ENCODE data around the gene PCP4.
"Not testable (repeated sequence)": the region's sequence is repeated elsewhere in the genome, so short reads cannot be mapped to it uniquely, and the experiment has no call there.

Gene PCP4

DNA sequence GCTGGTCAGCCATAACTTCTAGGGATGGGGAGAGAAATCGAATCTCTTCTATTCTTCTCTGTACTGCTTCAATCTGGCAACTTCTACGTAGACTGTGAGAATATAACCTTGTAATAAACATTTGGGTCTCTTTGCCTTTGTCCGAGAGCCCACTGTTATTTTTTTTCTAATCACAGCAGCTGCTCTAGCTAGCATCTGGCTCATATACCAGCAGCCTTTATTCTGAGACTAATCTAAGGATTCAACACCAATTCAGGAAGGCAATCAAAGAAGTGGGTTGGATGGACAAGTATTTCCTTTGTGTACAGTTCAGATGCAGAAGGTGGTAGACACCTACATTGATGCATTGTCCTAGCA, 15.6 kb downstream of the PCP4 start:
- DNase-seq (ENCODE audit: low spot score): no peak
- H3K27ac ChIP-seq (ENCODE audit: poor library complexity, severe bottlenecking): no peak overlapping the region
- H3K9me3 ChIP-seq (ENCODE audit: severe bottlenecking): no peaks in the 10 kb centered on the region
- no peak for ATAC-seq (ENCODE audit: low read depth)
- no peaks in the 10 kb centered on the region for H3K4me1 ChIP-seq (ENCODE audit: insufficient read depth, poor library complexity, severe bottlenecking)
- H3K36me3 ChIP-seq (ENCODE audit: low read depth): no peaks in the 10 kb centered on the region
- H3K27me3 ChIP-seq (ENCODE audit: insufficient read depth, poor library complexity, severe bottlenecking): peaks cover 6% of the 10 kb centered on the region
- no peak overlapping the region for H3K4me3 ChIP-seq (ENCODE audit: severe bottlenecking)
- TF ChIP-seq, protein P1, sequence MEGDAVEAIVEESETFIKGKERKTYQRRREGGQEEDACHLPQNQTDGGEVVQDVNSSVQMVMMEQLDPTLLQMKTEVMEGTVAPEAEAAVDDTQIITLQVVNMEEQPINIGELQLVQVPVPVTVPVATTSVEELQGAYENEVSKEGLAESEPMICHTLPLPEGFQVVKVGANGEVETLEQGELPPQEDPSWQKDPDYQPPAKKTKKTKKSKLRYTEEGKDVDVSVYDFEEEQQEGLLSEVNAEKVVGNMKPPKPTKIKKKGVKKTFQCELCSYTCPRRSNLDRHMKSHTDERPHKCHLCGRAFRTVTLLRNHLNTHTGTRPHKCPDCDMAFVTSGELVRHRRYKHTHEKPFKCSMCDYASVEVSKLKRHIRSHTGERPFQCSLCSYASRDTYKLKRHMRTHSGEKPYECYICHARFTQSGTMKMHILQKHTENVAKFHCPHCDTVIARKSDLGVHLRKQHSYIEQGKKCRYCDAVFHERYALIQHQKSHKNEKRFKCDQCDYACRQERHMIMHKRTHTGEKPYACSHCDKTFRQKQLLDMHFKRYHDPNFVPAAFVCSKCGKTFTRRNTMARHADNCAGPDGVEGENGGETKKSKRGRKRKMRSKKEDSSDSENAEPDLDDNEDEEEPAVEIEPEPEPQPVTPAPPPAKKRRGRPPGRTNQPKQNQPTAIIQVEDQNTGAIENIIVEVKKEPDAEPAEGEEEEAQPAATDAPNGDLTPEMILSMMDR (IDR thresholded peaks at IDR 0.05; ENCODE audit: poor library complexity, severe bottlenecking): no peak

DNA sequence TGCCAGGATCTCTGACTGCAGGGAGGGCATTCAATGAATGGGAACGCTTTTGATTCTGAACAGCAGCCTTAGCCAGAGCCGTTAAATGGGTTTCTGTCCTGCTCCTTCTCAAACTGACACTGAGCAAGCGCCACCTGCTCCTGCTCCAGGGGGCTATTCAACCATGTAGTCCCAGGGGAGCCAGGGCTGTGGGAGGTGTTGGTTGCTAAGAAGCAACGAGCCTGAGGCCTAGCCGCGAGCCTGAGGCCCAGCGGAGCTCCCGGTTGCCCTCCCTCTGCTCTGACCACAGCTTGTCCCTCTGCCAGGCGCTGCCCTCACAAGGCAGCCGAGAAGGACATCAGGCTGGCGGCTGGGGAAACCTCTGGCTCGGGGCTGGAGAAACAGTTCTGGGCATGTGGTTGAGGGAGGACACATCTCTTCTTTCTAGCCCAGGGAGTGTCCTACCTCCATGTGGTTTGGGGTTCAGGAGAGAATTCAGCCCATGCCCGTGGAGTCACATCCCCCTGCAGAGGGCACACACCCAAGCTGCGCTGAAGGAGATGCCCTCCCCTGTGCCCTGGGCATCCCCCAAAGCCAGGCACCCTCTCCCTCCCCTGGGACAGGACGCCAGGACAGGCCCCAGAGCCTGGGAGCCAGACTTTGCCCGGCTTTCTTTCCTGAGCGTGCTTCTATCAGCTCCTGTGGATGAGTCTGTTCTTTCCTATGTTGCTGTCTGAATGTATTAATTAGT, 18.0 kb downstream of the PCP4 start:
- ATAC-seq (ENCODE audit: low read depth): no peak
- Histone ChIP-seq H3K4me1 (ENCODE audit: insufficient read depth, poor library complexity, severe bottlenecking) (no peaks in the 10 kb centered on the region), H3K27me3 (ENCODE audit: insufficient read depth, poor library complexity, severe bottlenecking) (peaks cover 6% of the 10 kb centered on the region), H3K9me3 (ENCODE audit: severe bottlenecking) (no peaks in the 10 kb centered on the region), H3K27ac (ENCODE audit: poor library complexity, severe bottlenecking) (no peak overlapping the region), H3K4me3 (ENCODE audit: severe bottlenecking) (no peak overlapping the region), H3K36me3 (ENCODE audit: low read depth) (no peaks in the 10 kb centered on the region)
- no peak for DNase-seq (ENCODE audit: low spot score)
- TF ChIP-seq, protein P1 (IDR thresholded peaks at IDR 0.05; ENCODE audit: poor library complexity, severe bottlenecking): no peak

DNA sequence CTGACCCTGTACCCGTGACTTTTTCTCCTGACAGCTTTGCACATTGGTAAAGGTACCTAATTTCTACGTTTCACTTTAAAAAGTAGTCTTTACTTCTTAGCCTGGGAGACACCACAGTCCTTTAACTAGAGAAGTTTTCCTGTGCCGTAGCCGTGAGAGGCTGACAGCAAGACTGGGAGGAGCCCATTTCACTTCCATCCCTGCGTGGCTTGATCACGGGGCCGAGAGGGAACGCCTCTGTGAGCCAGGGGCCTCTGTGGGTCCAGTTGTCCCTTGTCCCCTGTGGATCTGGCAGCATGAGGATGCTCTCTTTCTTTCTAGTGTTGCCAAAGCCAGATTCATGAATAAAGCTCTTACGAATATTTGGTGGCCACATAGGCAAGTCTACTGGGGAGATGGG, 21.6 kb downstream of the PCP4 start:
- DNase-seq (ENCODE audit: low spot score): no peak
- H3K27ac ChIP-seq (ENCODE audit: poor library complexity, severe bottlenecking): no peak overlapping the region
- no peak for ATAC-seq (ENCODE audit: low read depth)
- no peaks in the 10 kb centered on the region for H3K36me3 ChIP-seq (ENCODE audit: low read depth)
- no peaks in the 10 kb centered on the region for H3K4me1 ChIP-seq (ENCODE audit: insufficient read depth, poor library complexity, severe bottlenecking)
- peaks cover 6% of the 10 kb centered on the region for H3K27me3 ChIP-seq (ENCODE audit: insufficient read depth, poor library complexity, severe bottlenecking)
- H3K9me3 ChIP-seq (ENCODE audit: severe bottlenecking): no peaks in the 10 kb centered on the region
- TF ChIP-seq, protein P1 (IDR thresholded peaks at IDR 0.05; ENCODE audit: poor library complexity, severe bottlenecking): no peak
- no peak overlapping the region for H3K4me3 ChIP-seq (ENCODE audit: severe bottlenecking)

DNA sequence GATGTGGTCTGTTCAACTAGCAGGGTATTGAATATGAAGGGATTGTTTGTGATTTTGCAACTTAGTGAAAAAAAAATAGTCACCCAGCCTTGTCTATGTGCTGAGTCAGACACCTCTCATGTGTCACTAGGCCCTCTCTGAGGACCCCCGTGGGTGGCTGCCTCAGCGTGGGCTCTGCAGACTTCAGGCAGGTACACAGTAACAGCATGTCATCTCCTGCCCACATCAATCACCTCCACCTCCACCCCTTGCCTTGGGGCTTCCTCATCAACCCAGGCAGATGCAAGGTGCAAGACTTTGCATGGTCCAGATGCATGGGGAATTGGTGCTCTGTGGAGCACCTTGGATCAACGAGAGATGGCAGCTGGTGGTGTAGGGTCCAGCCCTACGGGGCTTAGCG, 23.9 kb downstream of the PCP4 start:
- DNase-seq (ENCODE audit: low spot score): no peak
- Histone ChIP-seq H3K27me3 (ENCODE audit: insufficient read depth, poor library complexity, severe bottlenecking) (peaks cover 6% of the 10 kb centered on the region), H3K36me3 (ENCODE audit: low read depth) (no peaks in the 10 kb centered on the region)

DNA sequence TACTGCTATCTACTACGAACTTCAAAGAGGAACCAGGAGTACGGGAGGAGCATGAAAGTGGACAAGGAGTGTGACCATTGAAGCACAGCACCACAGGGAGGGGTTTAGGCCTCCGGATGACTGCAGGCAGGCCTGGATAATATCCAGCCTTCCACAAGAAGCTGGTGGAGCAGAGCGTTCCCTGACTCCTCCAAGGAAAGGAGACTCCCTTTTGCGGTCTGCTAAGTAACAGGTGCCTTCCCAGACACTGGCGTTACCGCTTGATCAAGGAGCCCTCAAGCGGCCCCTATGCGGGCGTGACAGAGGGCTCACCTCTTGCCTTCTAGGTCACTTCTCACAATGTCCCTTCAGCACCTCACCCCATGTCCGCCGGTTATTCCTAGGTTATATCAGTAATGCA, 24.6 kb downstream of the PCP4 start:
- DNase-seq (ENCODE audit: low spot score); H3K36me3 ChIP-seq (ENCODE audit: low read depth); H3K9me3 ChIP-seq (ENCODE audit: severe bottlenecking); H3K27ac ChIP-seq (ENCODE audit: poor library complexity, severe bottlenecking); H3K4me1 ChIP-seq (ENCODE audit: insufficient read depth, poor library complexity, severe bottlenecking); H3K4me3 ChIP-seq (ENCODE audit: severe bottlenecking); ATAC-seq (ENCODE audit: low read depth); H3K27me3 ChIP-seq (ENCODE audit: insufficient read depth, poor library complexity, severe bottlenecking): not testable (repeated sequence)

More for the DNA sequence above, 23.9 kb downstream of the PCP4 start:
- Histone ChIP-seq H3K9me3 (ENCODE audit: severe bottlenecking) (no peaks in the 10 kb centered on the region), H3K4me1 (ENCODE audit: insufficient read depth, poor library complexity, severe bottlenecking) (no peaks in the 10 kb centered on the region), H3K27ac (ENCODE audit: poor library complexity, severe bottlenecking) (no peak overlapping the region), H3K4me3 (ENCODE audit: severe bottlenecking) (no peak overlapping the region)
- no peak for ATAC-seq (ENCODE audit: low read depth)
- TF ChIP-seq, protein P1 (IDR thresholded peaks at IDR 0.05; ENCODE audit: poor library complexity, severe bottlenecking): no peak

All from RWPE2 (cell line).